HUES6 (cell line): ENCODE data around the gene TP53BP2.

Experiments used
- H3K27ac ChIP-seq: 2 replicates; pipeline ENCODE4 v1.7.0; 2013; ENCODE audit warnings: low read depth, mild to moderate bottlenecking, low read length, inconsistent platforms
- H3K27me3 ChIP-seq: 2 replicates; pipeline ENCODE4 v1.6.1; 2013; ENCODE audit warnings: low read length; ENCODE audit not compliant: control insufficient read depth, insufficient read depth
- H3K36me3 ChIP-seq: 2 replicates; pipeline ENCODE4 v1.6.1; 2013; ENCODE audit warnings: low read length; ENCODE audit not compliant: control insufficient read depth, insufficient read depth
- H3K4me1 ChIP-seq: 2 replicates; pipeline ENCODE4 v1.6.1; 2013; ENCODE audit warnings: low read length; ENCODE audit not compliant: control insufficient read depth, insufficient read depth
- H3K4me3 ChIP-seq: 2 replicates; pipeline ENCODE4 v1.5.1; 2013; ENCODE audit warnings: low read depth, low read length
- H3K9ac ChIP-seq: one replicate; pipeline ENCODE4 v1.6.1; 2013; ENCODE audit warnings: mild to moderate bottlenecking, low read length
- H3K9me3 ChIP-seq: 2 replicates; pipeline ENCODE4 v1.6.1; 2013; ENCODE audit warnings: low read depth, low read length; ENCODE audit not compliant: control insufficient read depth, insufficient read depth

The TP53BP2 gene

GRCh38 chr1:223760833-223761232 is 84.9 kb downstream of the TP53BP2 start:
- H3K9me3 ChIP-seq = no peaks in the 10 kb centered on the region
- H3K4me3 ChIP-seq = no peak overlapping the region
- H3K4me1 ChIP-seq = peaks cover 8% of the 10 kb centered on the region; the same call in 1 of the 2 replicates
- peaks cover 73% of the 10 kb centered on the region for H3K36me3 ChIP-seq
- H3K9ac ChIP-seq = no peak overlapping the region
- H3K27me3 ChIP-seq = no peaks in the 10 kb centered on the region
- no peak overlapping the region for H3K27ac ChIP-seq

- Histone ChIP-seq H3K9ac (no peak overlapping the region), H3K36me3 (peaks cover 71% of the 10 kb centered on the region), H3K27ac (no peak overlapping the region), H3K4me3 (no peak overlapping the region), H3K9me3 (no peaks in the 10 kb centered on the region), H3K4me1 (no peaks in the 10 kb centered on the region), H3K27me3 (no peaks in the 10 kb centered on the region)
Observed at GRCh38 chr1:223759273-223759672, 86.5 kb downstream of the TP53BP2 start.

GRCh38 chr1:223758734-223759133 is 87.0 kb downstream of the TP53BP2 start:
- no peak overlapping the region for H3K27ac ChIP-seq
- peaks cover 71% of the 10 kb centered on the region for H3K36me3 ChIP-seq
- no peaks in the 10 kb centered on the region for H3K9me3 ChIP-seq
- H3K9ac ChIP-seq = no peak overlapping the region
- no peaks in the 10 kb centered on the region for H3K27me3 ChIP-seq
- H3K4me1 ChIP-seq = no peaks in the 10 kb centered on the region
- no peak overlapping the region for H3K4me3 ChIP-seq

- Histone ChIP-seq H3K9me3 (no peaks in the 10 kb centered on the region), H3K4me3 (no peak overlapping the region), H3K36me3 (peaks cover 67% of the 10 kb centered on the region), H3K27me3 (no peaks in the 10 kb centered on the region), H3K4me1 (peaks cover 13% of the 10 kb centered on the region), H3K9ac (no peak overlapping the region), H3K27ac (no peak overlapping the region)
Observed at GRCh38 chr1:223756806-223757700, 88.7 kb downstream of the TP53BP2 start.

DNA sequence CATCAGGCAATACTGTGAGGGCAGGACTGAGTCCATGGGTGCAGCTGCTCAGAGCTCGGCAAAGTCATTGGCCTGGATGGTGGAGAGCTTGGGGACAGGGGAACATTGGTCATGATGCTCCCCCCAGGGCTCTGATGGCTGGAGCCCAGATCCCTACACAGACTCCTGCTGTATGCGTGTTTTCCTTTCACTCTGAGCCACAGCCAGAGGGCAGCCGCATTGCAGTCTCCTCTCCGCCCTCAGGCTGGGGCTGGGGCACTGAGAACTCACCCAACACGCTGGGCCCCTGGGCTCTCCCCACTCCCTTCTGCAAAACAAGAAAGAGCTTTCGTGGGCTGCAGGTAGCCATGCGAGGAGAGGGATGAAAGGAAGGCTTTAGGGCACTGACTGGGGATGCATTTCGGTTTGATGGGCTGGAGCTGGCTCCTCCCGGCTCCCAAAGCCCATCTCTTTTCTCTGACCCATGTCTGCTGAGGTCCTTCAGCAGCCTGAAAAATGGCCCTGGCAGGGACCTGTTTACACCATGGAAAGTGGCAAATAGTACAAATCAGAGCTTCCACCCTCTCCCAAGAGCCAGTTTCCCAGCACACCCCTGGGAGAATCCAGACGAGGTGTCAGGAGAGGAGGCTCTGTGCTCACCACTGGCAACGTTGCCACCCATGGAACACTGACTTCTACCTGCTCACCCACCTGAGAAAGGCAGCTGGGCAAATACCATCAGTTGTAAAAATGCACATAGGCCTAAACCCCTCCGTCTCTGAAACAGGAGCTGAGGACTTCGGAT is 89.6 kb downstream of the TP53BP2 start:
- Histone ChIP-seq H3K27ac (no peak overlapping the region), H3K4me3 (no peak overlapping the region), H3K9ac (no peak overlapping the region), H3K27me3 (no peaks in the 10 kb centered on the region), H3K9me3 (no peaks in the 10 kb centered on the region), H3K36me3 (peaks cover 67% of the 10 kb centered on the region), H3K4me1 (peaks cover 13% of the 10 kb centered on the region)

DNA sequence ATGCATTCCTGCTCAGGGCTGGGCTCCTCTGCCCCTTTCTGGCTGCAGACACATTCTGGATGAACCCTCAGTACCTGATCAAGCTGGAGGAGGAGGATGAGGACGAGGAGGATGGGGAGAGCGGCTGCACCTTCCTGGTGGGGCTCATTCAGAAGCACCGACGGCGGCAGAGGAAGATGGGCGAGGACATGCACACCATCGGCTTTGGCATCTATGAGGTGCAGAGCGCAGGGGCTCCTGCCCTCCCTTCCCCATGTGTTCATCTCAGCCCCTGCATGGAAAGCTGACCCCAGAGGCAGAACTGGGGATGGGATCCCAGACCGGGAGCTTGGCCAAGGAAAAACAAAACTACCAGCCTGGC is 90.3 kb downstream of the TP53BP2 start:
- Histone ChIP-seq H3K27ac (no peak overlapping the region), H3K9ac (no peak overlapping the region), H3K27me3 (no peaks in the 10 kb centered on the region), H3K9me3 (no peaks in the 10 kb centered on the region), H3K36me3 (peaks cover 63% of the 10 kb centered on the region), H3K4me1 (peaks cover 13% of the 10 kb centered on the region), H3K4me3 (no peak overlapping the region)

DNA sequence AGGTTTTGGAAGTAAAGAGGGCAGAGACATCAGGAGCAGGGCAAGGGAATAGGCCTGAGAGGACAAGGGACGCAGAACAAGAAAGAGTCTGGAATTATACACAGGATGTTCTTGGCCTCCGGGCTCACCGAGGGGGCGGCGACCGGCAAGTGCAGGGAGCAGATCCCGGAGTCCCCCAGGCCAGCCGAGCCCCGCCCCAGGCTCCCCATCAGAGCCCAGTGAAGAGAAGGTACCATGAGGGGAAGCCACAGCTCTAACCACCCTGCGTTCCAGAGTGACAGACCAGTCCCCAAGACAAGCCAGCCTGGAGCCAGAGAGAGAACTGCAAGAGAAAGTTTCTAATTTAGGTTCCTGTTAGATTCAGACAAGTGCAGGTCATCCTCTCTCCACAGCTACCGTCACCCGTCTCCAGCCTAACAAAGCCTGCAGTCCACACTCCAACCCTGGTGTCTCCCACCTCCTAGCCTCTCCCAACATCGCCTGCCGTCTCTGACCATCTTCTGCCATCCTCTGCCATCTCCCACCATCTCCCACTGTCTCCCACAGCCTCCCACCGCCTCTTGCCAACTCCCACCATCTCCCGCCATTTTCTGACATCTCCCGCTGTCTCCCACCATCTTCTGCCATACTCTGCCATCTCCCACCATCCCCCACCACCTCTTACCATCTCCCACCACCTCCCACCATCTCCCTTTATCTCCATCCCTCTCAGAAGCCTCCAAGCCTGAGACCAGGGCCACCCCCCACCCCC is 90.9 kb downstream of the TP53BP2 start:
- Histone ChIP-seq H3K4me1 (peaks cover 13% of the 10 kb centered on the region), H3K9me3 (no peaks in the 10 kb centered on the region), H3K9ac (no peak overlapping the region), H3K27me3 (no peaks in the 10 kb centered on the region), H3K4me3 (no peak overlapping the region), H3K27ac (no peak overlapping the region), H3K36me3 (peaks cover 57% of the 10 kb centered on the region)

DNA sequence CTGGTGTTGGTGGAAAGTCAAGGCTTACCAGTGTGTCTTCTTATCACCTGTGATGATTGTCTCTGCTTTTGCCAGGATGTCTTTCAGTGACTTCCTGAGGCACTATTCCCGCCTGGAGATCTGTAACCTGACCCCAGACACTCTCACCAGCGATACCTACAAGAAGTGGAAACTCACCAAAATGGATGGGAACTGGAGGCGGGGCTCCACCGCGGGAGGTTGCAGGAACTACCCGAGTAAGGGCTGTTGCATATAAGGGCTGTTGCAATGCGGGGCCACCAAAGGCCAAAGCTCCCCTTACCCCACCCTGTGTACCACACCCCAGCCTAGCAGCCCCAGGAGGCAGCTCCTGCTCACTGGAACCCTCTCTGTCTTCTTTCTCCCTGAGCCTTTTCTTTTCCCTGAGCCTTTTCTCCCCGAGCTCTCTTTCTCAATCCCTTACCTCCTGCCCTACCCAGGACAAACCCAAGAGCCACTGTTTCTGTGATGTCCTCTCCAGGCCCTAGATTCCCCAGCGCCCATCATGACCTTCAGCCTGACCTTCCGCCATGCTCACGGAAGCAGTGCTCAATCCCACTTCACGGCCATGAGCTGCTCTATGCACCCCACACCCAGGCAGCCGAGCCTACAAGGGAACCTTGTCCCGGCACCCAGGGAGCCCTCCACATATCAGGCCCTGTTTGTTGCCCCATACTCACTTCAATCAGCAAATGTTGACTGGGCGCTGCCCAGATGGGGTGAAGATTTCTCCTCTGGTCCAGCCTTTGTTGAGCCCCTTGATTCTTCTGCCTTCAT is 92.8 kb downstream of the TP53BP2 start:
- Histone ChIP-seq H3K9ac (no peak overlapping the region), H3K27ac (no peak overlapping the region), H3K4me1 (peaks cover 19% of the 10 kb centered on the region), H3K27me3 (peaks cover 11% of the 10 kb centered on the region), H3K9me3 (no peaks in the 10 kb centered on the region), H3K4me3 (no peak overlapping the region), H3K36me3 (peaks cover 46% of the 10 kb centered on the region)

DNA sequence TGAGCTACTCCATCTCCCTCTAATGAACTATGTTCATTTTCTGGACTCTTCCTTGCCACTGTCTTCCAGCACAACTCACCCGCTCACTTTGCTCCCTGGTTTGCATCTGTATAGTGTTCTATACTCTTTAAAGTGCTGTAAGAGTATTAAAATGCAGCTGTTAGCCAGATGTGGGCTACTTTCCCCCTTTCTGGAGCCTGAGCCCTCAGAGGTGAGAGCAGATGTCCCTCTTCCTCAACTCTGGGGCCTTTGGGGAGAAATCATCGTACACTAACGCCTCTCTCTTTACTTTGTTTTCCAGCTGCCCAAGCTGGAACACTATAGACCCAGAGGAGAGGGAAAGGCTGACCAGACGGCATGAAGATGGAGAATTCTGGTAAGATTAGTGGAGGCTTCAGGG is 94.1 kb downstream of the TP53BP2 start:
- H3K4me3 ChIP-seq = no peak overlapping the region
- H3K27me3 ChIP-seq = peaks cover 23% of the 10 kb centered on the region
- H3K9me3 ChIP-seq = no peaks in the 10 kb centered on the region
- H3K36me3 ChIP-seq = peaks cover 45% of the 10 kb centered on the region
- no peak overlapping the region for H3K27ac ChIP-seq
- H3K9ac ChIP-seq = no peak overlapping the region
- H3K4me1 ChIP-seq = peaks cover 20% of the 10 kb centered on the region

DNA sequence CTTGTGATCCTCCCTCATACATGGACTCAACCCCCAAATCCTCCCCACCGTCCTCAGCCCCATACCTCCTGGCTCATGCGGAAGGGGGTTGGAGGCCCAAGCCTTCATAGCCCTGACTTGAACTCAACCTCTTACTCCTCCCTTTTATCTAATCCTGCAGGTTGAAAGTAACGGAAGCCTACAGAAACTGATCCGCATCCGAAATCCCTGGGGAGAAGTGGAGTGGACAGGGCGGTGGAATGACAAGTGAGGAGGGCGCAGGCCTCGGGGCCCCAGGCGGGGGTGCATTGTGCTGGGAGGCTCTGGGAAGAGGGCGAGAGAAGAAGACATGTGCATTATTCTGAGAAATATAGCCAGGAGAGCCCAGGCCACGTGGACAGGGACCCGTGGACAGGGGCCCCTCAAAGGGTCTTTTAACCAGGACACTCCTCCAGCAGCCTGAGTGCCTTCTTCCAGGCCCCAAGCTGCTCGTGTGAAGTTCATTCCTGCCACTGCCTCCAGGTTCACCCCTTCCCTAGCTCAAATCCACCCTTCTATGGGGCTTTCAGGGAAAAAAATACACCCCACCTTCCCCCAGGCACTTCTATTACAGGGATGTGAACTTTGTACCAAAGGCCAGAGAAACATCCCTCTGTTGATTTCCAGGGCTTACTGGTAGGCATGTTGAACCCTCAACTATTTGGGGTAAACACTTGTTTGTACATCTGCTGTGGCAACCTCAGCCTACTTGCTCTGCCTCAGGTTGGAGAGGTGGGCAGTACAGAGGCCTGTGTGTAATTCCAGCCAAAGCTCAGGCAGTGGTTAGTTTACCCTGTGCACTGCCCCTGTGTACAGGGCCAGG is 94.8 kb downstream of the TP53BP2 start:
- Histone ChIP-seq H3K9ac (no peak overlapping the region), H3K27me3 (peaks cover 24% of the 10 kb centered on the region), H3K9me3 (no peaks in the 10 kb centered on the region), H3K36me3 (peaks cover 47% of the 10 kb centered on the region), H3K4me3 (no peak overlapping the region), H3K27ac (no peak overlapping the region), H3K4me1 (peaks cover 20% of the 10 kb centered on the region)
